ENCODE data around the gene INSIG2.

The INSIG2 gene

DNA sequence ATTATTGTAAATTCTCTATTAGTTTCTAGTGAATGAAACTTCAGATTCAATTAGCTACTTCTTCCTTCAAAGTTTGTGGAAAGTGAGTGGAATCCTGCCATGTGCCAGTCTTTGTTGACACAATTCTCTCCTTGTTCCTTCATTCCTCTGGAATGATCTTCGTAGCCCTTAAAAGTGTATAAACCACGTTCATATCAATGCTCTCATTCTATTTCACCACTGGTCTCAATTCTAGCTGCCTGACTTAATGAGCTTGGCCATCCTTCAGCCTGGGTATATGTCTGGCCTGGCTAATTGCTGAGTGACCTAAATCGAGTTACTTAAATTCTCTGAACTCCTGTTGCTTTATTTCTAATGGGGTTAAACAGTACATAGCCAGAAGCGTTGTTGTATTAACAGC is 43.5 kb downstream of the INSIG2 start:
- DNase-seq = no peak

DNA sequence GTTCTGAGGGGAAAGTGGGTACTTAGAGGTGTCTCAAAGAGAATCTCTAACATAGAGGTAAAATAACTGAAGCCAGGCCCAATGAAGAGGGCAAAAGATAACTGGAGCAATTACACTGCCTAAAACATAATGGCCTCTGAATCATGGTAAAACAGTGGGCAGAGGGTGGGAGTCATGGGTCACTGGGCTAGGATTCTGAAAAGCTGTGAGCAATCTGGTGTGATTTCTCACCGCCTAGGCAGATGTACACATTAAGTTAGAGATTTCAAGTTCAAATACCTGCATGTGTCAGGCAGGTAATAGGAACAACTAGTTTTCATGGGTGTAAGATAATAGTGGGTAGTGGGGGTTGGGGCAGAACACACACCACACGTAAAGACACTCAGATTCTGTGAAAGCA is 45.6 kb downstream of the INSIG2 start:
- DNase-seq = no peak

- no peak for DNase-seq
These were observed 46.4 kb downstream of the INSIG2 start for GRCh38 chr2:118134650-118135049.

- DNase-seq = no peak
These were observed 56.9 kb downstream of the INSIG2 start for GRCh38 chr2:118145207-118145606.

GRCh38 chr2:118145806-118146205 is 57.5 kb downstream of the INSIG2 start:
- no peak for DNase-seq

DNA sequence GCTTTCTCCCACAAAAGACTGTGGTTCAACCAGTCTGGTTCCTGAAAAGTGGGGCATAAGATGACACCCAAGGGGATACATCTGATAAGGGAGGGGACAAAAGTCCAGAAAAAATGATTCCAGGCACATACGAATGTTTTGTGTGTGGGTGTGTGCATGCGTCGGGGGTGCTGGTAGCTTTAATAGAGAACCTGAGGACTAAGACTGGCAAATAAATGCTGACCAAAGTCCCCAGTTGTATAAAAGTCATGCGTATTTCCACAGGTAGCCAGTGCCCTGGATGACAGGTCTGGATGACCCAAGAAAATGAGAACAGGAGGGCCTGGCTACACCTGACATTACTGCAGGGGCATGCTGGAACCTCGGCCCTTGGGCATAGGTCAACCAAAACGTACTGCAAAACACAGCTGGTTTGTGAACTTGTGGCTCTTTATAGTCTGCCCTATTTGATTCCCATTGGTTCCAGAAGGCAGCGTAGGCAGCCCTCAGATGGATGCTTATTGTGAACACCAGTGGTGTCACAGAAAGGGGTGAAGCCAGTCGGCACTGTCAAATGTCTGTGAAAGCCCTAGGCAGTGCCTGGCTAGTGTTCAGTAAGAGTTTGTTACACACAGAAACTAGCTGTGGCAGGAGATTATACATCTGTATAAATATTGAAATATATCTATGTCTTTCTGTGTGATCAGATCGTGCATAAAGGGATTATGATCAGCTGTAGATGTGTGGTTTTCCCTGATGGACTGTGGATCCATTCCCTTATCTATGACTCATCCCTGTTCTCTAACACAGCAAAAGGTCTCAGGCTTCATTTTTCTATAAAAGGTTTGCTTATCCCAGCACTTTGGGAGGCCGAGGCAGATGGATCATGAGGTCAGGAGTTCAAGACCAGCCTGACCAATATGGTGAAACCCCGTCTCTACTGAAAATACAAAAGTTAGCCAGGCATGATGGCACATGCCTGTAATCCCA is 58.3 kb downstream of the INSIG2 start:
- DNase-seq = no peak

DNA sequence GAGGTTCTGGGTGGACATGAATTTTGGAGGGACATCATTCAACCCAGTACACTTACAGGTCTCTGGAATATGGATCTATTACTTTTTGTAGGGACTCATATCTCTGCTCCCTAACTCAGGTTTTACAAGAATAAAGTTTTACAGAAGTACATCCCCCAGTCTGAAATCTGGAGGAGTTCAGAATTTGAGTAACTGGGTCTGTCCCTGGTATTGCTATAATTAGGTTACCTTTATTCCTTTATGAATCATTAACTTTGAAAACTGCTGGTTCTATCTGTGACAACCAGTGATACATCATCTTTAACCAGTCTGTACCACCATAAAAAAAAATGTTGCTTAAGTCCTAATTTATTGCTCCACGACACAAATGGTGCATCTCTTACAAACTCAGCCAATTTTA is 59.9 kb downstream of the INSIG2 start:
- no peak for DNase-seq

DNA sequence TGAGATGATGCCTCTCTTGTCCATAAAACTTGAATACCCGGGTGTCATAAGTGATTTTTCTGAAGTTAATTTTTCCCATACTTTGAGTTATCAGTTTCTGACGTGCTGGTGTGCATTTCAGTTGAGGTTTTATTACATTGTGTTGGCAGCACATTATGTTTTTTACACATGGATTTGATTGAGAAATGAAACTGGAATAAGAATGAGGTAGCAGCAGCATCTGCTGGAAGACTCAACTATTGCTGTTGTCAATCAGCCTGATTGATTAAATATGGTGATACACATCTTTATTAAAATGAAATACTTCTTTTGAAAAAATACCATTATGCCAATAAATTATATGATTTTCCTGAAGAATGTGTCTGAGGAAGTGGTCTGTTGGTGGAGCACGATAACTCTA is 60.5 kb downstream of the INSIG2 start:
- no peak for DNase-seq

DNA sequence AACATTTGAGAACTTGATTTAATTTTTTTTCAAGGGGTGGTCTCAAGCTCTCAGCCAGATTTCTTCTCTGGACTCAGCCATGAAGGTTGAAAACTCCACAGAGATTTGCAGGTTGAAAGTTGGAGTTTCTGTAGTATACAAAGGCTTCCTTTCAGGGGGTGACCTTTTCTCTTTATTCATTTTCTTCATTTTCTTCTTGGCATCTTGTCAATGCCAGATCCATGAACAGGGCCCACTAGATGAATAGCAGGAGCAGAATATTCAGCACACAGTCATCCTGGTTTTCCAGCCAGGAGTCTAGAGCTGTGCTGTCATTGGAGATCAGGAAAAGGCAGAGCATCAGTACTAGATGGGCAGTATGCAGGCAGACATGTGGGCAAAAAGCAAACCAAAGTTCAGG is 62.0 kb downstream of the INSIG2 start:
- no peak for DNase-seq

- DNase-seq = no peak
These were observed 63.6 kb downstream of the INSIG2 start for GRCh38 chr2:118151831-118152230.

DNA sequence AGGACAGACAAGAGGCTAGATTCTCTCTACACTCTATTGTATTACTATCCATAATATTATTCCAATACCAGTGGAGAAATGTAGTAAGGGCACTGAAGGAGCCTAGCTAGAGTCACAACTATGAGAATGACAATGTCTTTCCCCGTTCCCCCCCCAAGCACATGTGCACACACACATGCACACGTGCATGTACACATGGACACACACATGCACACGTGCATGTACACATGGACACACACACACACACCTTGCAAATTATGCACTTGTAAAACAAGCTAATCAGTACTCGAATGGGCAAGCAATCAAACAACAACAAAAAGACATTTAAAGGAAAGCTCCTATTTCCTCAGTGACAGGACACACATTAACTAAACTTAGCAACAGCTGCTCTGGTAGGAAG is 65.2 kb downstream of the INSIG2 start:
- DNase-seq = no peak

- DNase-seq = no peak
These were observed 65.9 kb downstream of the INSIG2 start for GRCh38 chr2:118154176-118154575.
